ENCODE results near the gene FRMD4B. TPM values are rescaled to one million over a fixed set of nuclear protein-coding genes. Genes with fewer than 3 reads are reported as not detected.
A peak's percentile ranks its signal among the peaks of the same experiment; 100 is the strongest.
"Not testable (repeated sequence)": the region's sequence is repeated elsewhere in the genome, so short reads cannot be mapped to it uniquely, and the experiment has no call there.

Gene FRMD4B
- polyA plus RNA-seq, 6 donors from 2014 or later, result 0.08 to 0.72 (median 0.37) TPM; not detected in 2

- Mint-ChIP-seq H3K27ac (no peak overlapping the region), H3K4me1 (no peaks in the 10 kb centered on the region), H3K36me3 (no peaks in the 10 kb centered on the region), H3K4me3 (no peak overlapping the region), H3K27me3 (no peaks in the 10 kb centered on the region), H3K9me3 (no peaks in the 10 kb centered on the region)
- ATAC-seq (ENCODE audit: low read depth in 2 of 2) (no peak), DNase-seq (no peak)
Observed at GRCh38 chr3:69249001-69249400, 136.9 kb downstream of the FRMD4B start.

- no peaks in the 10 kb centered on the region for H3K27me3 Mint-ChIP-seq
- H3K4me1 Mint-ChIP-seq, result no peaks in the 10 kb centered on the region
- H3K27ac Mint-ChIP-seq, result no peak overlapping the region
- H3K36me3 Mint-ChIP-seq, result no peaks in the 10 kb centered on the region
- no peak overlapping the region for H3K4me3 Mint-ChIP-seq
- DNase-seq (no peak), ATAC-seq (ENCODE audit: low read depth in 2 of 2) (no peak)
- H3K9me3 Mint-ChIP-seq, result no peaks in the 10 kb centered on the region
Observed at GRCh38 chr3:69248436-69248835, 137.5 kb downstream of the FRMD4B start.

GRCh38 chr3:69246612-69247011, 139.3 kb downstream of the FRMD4B start:
- Mint-ChIP-seq H3K27ac (no peak overlapping the region), H3K27me3 (no peaks in the 10 kb centered on the region), H3K36me3 (no peaks in the 10 kb centered on the region), H3K9me3 (no peaks in the 10 kb centered on the region), H3K4me3 (peak overlapping the region in 1 of 8 donors; percentile 29), H3K4me1 (no peaks in the 10 kb centered on the region)
- ATAC-seq (ENCODE audit: low read depth in 2 of 2), result no peak
- DNase-seq, result no peak

GRCh38 chr3:69244039-69244438, 141.8 kb downstream of the FRMD4B start:
- Mint-ChIP-seq H3K4me3 (no peak overlapping the region), H3K36me3 (no peaks in the 10 kb centered on the region), H3K27ac (no peak overlapping the region), H3K9me3 (no peaks in the 10 kb centered on the region), H3K27me3 (no peaks in the 10 kb centered on the region), H3K4me1 (no peaks in the 10 kb centered on the region)
- ATAC-seq (ENCODE audit: low read depth in 2 of 2), result no peak
- DNase-seq, result no peak

GRCh38 chr3:69241769-69242168, 144.1 kb downstream of the FRMD4B start:
- H3K4me1 Mint-ChIP-seq, result peaks cover 0 to 5% (median 3%) of the 10 kb centered on the region in 3 donors

GRCh38 chr3:69240651-69241568, 145.0 kb downstream of the FRMD4B start:
- no peaks in the 10 kb centered on the region for H3K36me3 Mint-ChIP-seq
- H3K27ac Mint-ChIP-seq, result no peak overlapping the region
- no peak for ATAC-seq (ENCODE audit: low read depth in 2 of 2)
- DNase-seq, result no peak
- H3K9me3 Mint-ChIP-seq, result no peaks in the 10 kb centered on the region
- no peak overlapping the region for H3K4me3 Mint-ChIP-seq
- H3K4me1 Mint-ChIP-seq, result peaks cover 0 to 7% (median 5%) of the 10 kb centered on the region in 3 donors
- no peaks in the 10 kb centered on the region for H3K27me3 Mint-ChIP-seq

More at GRCh38 chr3:69241769-69242168, 144.1 kb downstream of the FRMD4B start:
- Mint-ChIP-seq H3K4me3 (no peak overlapping the region), H3K27ac (no peak overlapping the region), H3K27me3 (no peaks in the 10 kb centered on the region), H3K36me3 (no peaks in the 10 kb centered on the region), H3K9me3 (no peaks in the 10 kb centered on the region)
- DNase-seq (no peak), ATAC-seq (ENCODE audit: low read depth in 2 of 2) (no peak)

GRCh38 chr3:69239063-69239462, 146.8 kb downstream of the FRMD4B start:
- no peak overlapping the region for H3K27ac Mint-ChIP-seq
- H3K27me3 Mint-ChIP-seq, result no peaks in the 10 kb centered on the region
- ATAC-seq (ENCODE audit: low read depth in 2 of 2) (no peak), DNase-seq (no peak)
- H3K4me3 Mint-ChIP-seq, result no peak overlapping the region
- H3K9me3 Mint-ChIP-seq, result no peaks in the 10 kb centered on the region
- no peaks in the 10 kb centered on the region for H3K36me3 Mint-ChIP-seq
- peaks cover 0 to 7% (median 5%) of the 10 kb centered on the region in 3 donors for H3K4me1 Mint-ChIP-seq

GRCh38 chr3:69236812-69237707, 148.8 kb downstream of the FRMD4B start:
- no peaks in the 10 kb centered on the region for H3K9me3 Mint-ChIP-seq
- DNase-seq (no peak), ATAC-seq (ENCODE audit: low read depth in 2 of 2) (no peak)
- H3K27ac Mint-ChIP-seq, result no peak overlapping the region
- no peak overlapping the region for H3K4me3 Mint-ChIP-seq
- no peaks in the 10 kb centered on the region for H3K36me3 Mint-ChIP-seq
- H3K27me3 Mint-ChIP-seq, result no peaks in the 10 kb centered on the region
- H3K4me1 Mint-ChIP-seq, result peaks cover 0 to 7% (median 5%) of the 10 kb centered on the region in 3 donors

- H3K4me1 Mint-ChIP-seq, result peaks cover 0 to 7% (median 5%) of the 10 kb centered on the region in 3 donors
- no peak overlapping the region for H3K27ac Mint-ChIP-seq
- DNase-seq, result no peak
- H3K9me3 Mint-ChIP-seq, result no peaks in the 10 kb centered on the region
- no peak overlapping the region for H3K4me3 Mint-ChIP-seq
- no peaks in the 10 kb centered on the region for H3K27me3 Mint-ChIP-seq
- H3K36me3 Mint-ChIP-seq, result no peaks in the 10 kb centered on the region
- ATAC-seq (ENCODE audit: low read depth in 2 of 2), result no peak
Observed at GRCh38 chr3:69235882-69236281, 150.0 kb downstream of the FRMD4B start.

- H3K27ac Mint-ChIP-seq; H3K4me3 Mint-ChIP-seq; H3K27me3 Mint-ChIP-seq; H3K4me1 Mint-ChIP-seq; H3K9me3 Mint-ChIP-seq; H3K36me3 Mint-ChIP-seq; DNase-seq; ATAC-seq (ENCODE audit: low read depth in 2 of 2): not testable (repeated sequence)
Observed at GRCh38 chr3:69235227-69235626, 150.7 kb downstream of the FRMD4B start.

- no peak for ATAC-seq (ENCODE audit: low read depth in 2 of 2)
- Mint-ChIP-seq H3K27ac (no peak overlapping the region), H3K36me3 (no peaks in the 10 kb centered on the region), H3K4me1 (peaks cover 0 to 7% (median 5%) of the 10 kb centered on the region in 3 donors), H3K9me3 (peaks cover 0 to 2% (median 0%) of the 10 kb centered on the region in 7 donors), H3K27me3 (no peaks in the 10 kb centered on the region), H3K4me3 (no peak overlapping the region)
- DNase-seq, result no peak
Observed at GRCh38 chr3:69232482-69232881, 153.4 kb downstream of the FRMD4B start.

GRCh38 chr3:69231929-69232440, 153.9 kb downstream of the FRMD4B start:
- Mint-ChIP-seq H3K4me3 (no peak overlapping the region), H3K36me3 (no peaks in the 10 kb centered on the region), H3K4me1 (peaks cover 0 to 5% (median 4%) of the 10 kb centered on the region in 3 donors), H3K9me3 (peaks cover 0 to 2% (median 0%) of the 10 kb centered on the region in 7 donors), H3K27ac (no peak overlapping the region), H3K27me3 (no peaks in the 10 kb centered on the region)
- no peak for ATAC-seq (ENCODE audit: low read depth in 2 of 2)
- no peak for DNase-seq

- no peak overlapping the region for H3K4me3 Mint-ChIP-seq
- H3K27me3 Mint-ChIP-seq, result no peaks in the 10 kb centered on the region
- ATAC-seq (ENCODE audit: low read depth in 2 of 2) (no peak), DNase-seq (no peak)
- peaks cover 0 to 2% (median 0%) of the 10 kb centered on the region in 7 donors for H3K9me3 Mint-ChIP-seq
- H3K27ac Mint-ChIP-seq, result no peak overlapping the region
- no peaks in the 10 kb centered on the region for H3K4me1 Mint-ChIP-seq
- H3K36me3 Mint-ChIP-seq, result no peaks in the 10 kb centered on the region
Observed at GRCh38 chr3:69226071-69226470, 159.8 kb downstream of the FRMD4B start.
